ENCODE results near the gene ARHGAP5. TPM values are rescaled to one million over a fixed set of nuclear protein-coding genes. Genes with fewer than 3 reads are reported as not detected.

Gene ARHGAP5
- total and polyA plus RNA-seq, 9 donors, result 20.6 to 206 (median 139) TPM

GRCh38 chr14:32085182-32085844, 8.2 kb downstream of the ARHGAP5 start:
- no peak for DNase-seq
- H3K4me3 ChIP-seq, result no peak overlapping the region
- no peaks in the 10 kb centered on the region for H3K27me3 ChIP-seq
- H3K4me1 ChIP-seq (ENCODE audit: insufficient read depth), result peaks cover 4% of the 10 kb centered on the region
- TF ChIP-seq EP300 (IDR thresholded peaks at IDR 0.05), result no peak
- no peak for TF ChIP-seq CTCF (IDR thresholded peaks at IDR 0.05)
- no peak for TF ChIP-seq POLR2A (IDR thresholded peaks at IDR 0.05)
- WGBS, 3 donors, result 93 to 96% (median 94%) methylated on average over 3 of the region's 3 CpGs
- intact Hi-C loops (cut with DNase I), result no loop called here
- no peaks in the 10 kb centered on the region for H3K9me3 ChIP-seq
- H3K27ac ChIP-seq, result no peak overlapping the region
- H3K36me3 ChIP-seq, result no peaks in the 10 kb centered on the region

- no peaks in the 10 kb centered on the region for H3K9me3 ChIP-seq
- intact Hi-C loops (cut with DNase I), result no loop called here
- 54 to 66% (median 61%) methylated on average over 2 of the region's 2 CpGs for WGBS, 3 donors
- no peak overlapping the region for H3K27ac ChIP-seq
- DNase-seq, result no peak
- H3K4me3 ChIP-seq, result no peak overlapping the region
- no peak for TF ChIP-seq EP300 (IDR thresholded peaks at IDR 0.05)
- H3K4me1 ChIP-seq (ENCODE audit: insufficient read depth), result peaks cover 4% of the 10 kb centered on the region
- H3K36me3 ChIP-seq, result no peaks in the 10 kb centered on the region
- no peaks in the 10 kb centered on the region for H3K27me3 ChIP-seq
These were observed 8.8 kb downstream of the ARHGAP5 start for GRCh38 chr14:32085845-32086383.

GRCh38 chr14:32087173-32087861, 10.2 kb downstream of the ARHGAP5 start:
- no peak overlapping the region for H3K27ac ChIP-seq
- no peak for DNase-seq
- intact Hi-C loops (cut with DNase I), result no loop called here
- peaks cover 4% of the 10 kb centered on the region for H3K4me1 ChIP-seq (ENCODE audit: insufficient read depth)
- no peaks in the 10 kb centered on the region for H3K9me3 ChIP-seq
- no peak overlapping the region for H3K4me3 ChIP-seq
- TF ChIP-seq POLR2A (IDR thresholded peaks at IDR 0.05) (no peak), EP300 (IDR thresholded peaks at IDR 0.05) (no peak), CTCF (IDR thresholded peaks at IDR 0.05) (no peak)
- 92 to 97% (median 97%) methylated on average over 3 of the region's 3 CpGs for WGBS, 3 donors
- no peaks in the 10 kb centered on the region for H3K27me3 ChIP-seq
- no peaks in the 10 kb centered on the region for H3K36me3 ChIP-seq

GRCh38 chr14:32087907-32088306, 10.8 kb downstream of the ARHGAP5 start:
- WGBS, 3 donors, result 68 to 75% (median 69%) methylated on average over 2 of the region's 2 CpGs
- peaks cover 2% of the 10 kb centered on the region for H3K4me1 ChIP-seq (ENCODE audit: insufficient read depth)
- no peaks in the 10 kb centered on the region for H3K27me3 ChIP-seq

More at GRCh38 chr14:32087907-32088306, 10.8 kb downstream of the ARHGAP5 start:
- Histone ChIP-seq H3K9me3 (no peaks in the 10 kb centered on the region), H3K36me3 (no peaks in the 10 kb centered on the region), H3K4me3 (no peak overlapping the region), H3K27ac (no peak overlapping the region)
- no peak for DNase-seq
- no peak for TF ChIP-seq EP300 (IDR thresholded peaks at IDR 0.05)
- TF ChIP-seq CTCF (IDR thresholded peaks at IDR 0.05), result no peak
- TF ChIP-seq POLR2A (IDR thresholded peaks at IDR 0.05), result no peak
- intact Hi-C loops (cut with DNase I), result no loop called here

All from ovary (tissue), 9 donors.